Fibroblast of lung (primary cell): ENCODE results near the gene KIAA0319L.
"Not testable (repeated sequence)": the region's sequence is repeated elsewhere in the genome, so short reads cannot be mapped to it uniquely, and the experiment has no call there.

Source experiments
- EZH2 ChIP-seq: IDR thresholded peaks from 2 replicates; pipeline ENCODE4 v1.5.1; 2012; ENCODE audit warnings: low read length, control low read depth, mild to moderate bottlenecking; ENCODE audit errors: missing control alignments
- TF ChIP-seq, protein P1 (sequence below), 2 donors: IDR thresholded peaks in 1 of 2; conservative IDR thresholded peaks in 1 of 2; 1 replicate in 1 of 2; 2 replicates in 1 of 2; pipeline ENCODE4 v1.5.1; 2011 to 2012; ENCODE audit warnings: low read length in 2 of 2, control low read depth in 1 of 2, inconsistent platforms in 1 of 2, low read depth in 1 of 2, mild to moderate bottlenecking in 1 of 2

DNA sequence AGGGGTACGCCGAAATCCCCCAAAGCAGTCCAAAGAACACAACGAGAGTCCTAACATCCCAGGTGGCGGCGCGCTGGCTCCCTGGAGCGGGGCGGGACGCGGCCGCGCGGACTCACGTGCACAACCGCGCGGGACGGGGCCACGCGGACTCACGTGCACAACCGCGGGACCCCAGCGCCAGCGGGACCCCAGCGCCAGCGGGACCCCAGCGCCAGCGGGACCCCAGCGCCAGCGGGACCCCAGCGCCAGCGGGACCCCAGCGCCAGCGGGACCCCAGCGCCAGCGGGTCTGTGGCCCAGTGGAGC lies 19.5 kb upstream of the KIAA0319L start:
- TF ChIP-seq, protein P1, sequence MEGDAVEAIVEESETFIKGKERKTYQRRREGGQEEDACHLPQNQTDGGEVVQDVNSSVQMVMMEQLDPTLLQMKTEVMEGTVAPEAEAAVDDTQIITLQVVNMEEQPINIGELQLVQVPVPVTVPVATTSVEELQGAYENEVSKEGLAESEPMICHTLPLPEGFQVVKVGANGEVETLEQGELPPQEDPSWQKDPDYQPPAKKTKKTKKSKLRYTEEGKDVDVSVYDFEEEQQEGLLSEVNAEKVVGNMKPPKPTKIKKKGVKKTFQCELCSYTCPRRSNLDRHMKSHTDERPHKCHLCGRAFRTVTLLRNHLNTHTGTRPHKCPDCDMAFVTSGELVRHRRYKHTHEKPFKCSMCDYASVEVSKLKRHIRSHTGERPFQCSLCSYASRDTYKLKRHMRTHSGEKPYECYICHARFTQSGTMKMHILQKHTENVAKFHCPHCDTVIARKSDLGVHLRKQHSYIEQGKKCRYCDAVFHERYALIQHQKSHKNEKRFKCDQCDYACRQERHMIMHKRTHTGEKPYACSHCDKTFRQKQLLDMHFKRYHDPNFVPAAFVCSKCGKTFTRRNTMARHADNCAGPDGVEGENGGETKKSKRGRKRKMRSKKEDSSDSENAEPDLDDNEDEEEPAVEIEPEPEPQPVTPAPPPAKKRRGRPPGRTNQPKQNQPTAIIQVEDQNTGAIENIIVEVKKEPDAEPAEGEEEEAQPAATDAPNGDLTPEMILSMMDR (conservative IDR thresholded peaks at IDR 0.05 in 1 of 2, IDR thresholded peaks at IDR 0.05 in 1 of 2; ENCODE audit: low read depth in 1 of 2, low read length in 2 of 2): not testable (repeated sequence)
- not testable (repeated sequence) for TF ChIP-seq EZH2
